Measurements from ENCODE around the gene GJA1. TPM values are rescaled to one million over a fixed set of nuclear protein-coding genes. Genes with fewer than 3 reads are reported as not detected.

Gene GJA1
- total and polyA plus RNA-seq, 2 experiments from 2014 or later, result 86.0 to 248 TPM

- TF ChIP-seq EZH2 (IDR thresholded peaks at IDR 0.05; ENCODE audit: borderline replicate concordance) (no peak), EZH2phosphoT487 (IDR thresholded peaks at IDR 0.05; ENCODE audit: low read depth, severe bottlenecking, unreplicated experiment) (no peak), CTCF (IDR thresholded peaks at IDR 0.05; ENCODE audit: poor library complexity) (no peak)
- Histone ChIP-seq H2AFZ (no peak overlapping the region), H3K9me3 (ENCODE audit: low read depth) (no peaks in the 10 kb centered on the region), H3K9me2 (replicated peaks; ENCODE audit: insufficient read depth) (no peaks in the 10 kb centered on the region), H3K27me3 (no peaks in the 10 kb centered on the region), H3K27ac (peak overlapping the region; percentile 60), H3K4me3 (no peak overlapping the region), H3K79me2 (no peaks in the 10 kb centered on the region), H3K4me2 (no peak overlapping the region), H3K36me3 (replicated peaks; ENCODE audit: insufficient read depth, low read depth) (no peaks in the 10 kb centered on the region), H3K4me1 (ENCODE audit: insufficient read depth) (peaks cover 3% of the 10 kb centered on the region), H4K20me1 (ENCODE audit: insufficient read depth, poor library complexity, severe bottlenecking) (no peaks in the 10 kb centered on the region)
- WGBS (ENCODE audit: low lambda C conversion rate, missing lambda C conversion rate), result 28% methylated on average over 2 of the region's 2 CpGs
- peak; percentile 18 for DNase-seq (ENCODE audit: low spot score)
Observed at GRCh38 chr6:121399966-121400365, 35.5 kb upstream of the GJA1 start.

DNA sequence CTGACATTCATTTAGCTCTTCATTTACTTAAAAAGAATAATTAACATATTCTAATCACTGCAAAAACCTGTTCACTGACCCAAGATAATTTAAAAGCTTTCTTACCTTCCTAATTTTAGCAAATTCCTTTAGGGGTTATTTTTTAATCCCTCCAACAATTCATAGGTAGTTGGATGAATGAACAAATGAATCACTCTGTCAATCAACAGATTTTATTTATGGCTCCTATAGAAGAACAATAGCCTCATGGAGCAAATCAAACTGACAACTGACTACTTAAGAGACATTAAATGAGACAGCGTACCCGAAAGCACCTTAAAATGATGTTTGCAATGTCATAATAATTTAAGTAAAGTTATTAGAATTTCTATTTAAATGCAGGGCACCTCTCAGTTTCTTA, 31.5 kb upstream of the GJA1 start:
- no peaks in the 10 kb centered on the region for H3K9me3 ChIP-seq (ENCODE audit: low read depth)
- H3K4me1 ChIP-seq (ENCODE audit: insufficient read depth), result peaks cover 3% of the 10 kb centered on the region
- DNase-seq (ENCODE audit: low spot score), result no peak
- TF ChIP-seq EZH2phosphoT487 (IDR thresholded peaks at IDR 0.05; ENCODE audit: low read depth, severe bottlenecking, unreplicated experiment) (no peak), EZH2 (IDR thresholded peaks at IDR 0.05; ENCODE audit: borderline replicate concordance) (no peak), CTCF (IDR thresholded peaks at IDR 0.05; ENCODE audit: poor library complexity) (no peak)
- no peak overlapping the region for H3K27ac ChIP-seq
- H3K79me2 ChIP-seq, result no peaks in the 10 kb centered on the region
- H3K4me3 ChIP-seq, result no peak overlapping the region
- 92% methylated on average over 2 of the region's 2 CpGs for WGBS (ENCODE audit: low lambda C conversion rate, missing lambda C conversion rate)
- no peaks in the 10 kb centered on the region for H4K20me1 ChIP-seq (ENCODE audit: insufficient read depth, poor library complexity, severe bottlenecking)
- no peaks in the 10 kb centered on the region for H3K9me2 ChIP-seq (replicated peaks; ENCODE audit: insufficient read depth)
- no peaks in the 10 kb centered on the region for H3K27me3 ChIP-seq
- no peak overlapping the region for H3K4me2 ChIP-seq
- H3K36me3 ChIP-seq (replicated peaks; ENCODE audit: insufficient read depth, low read depth), result no peaks in the 10 kb centered on the region
- H2AFZ ChIP-seq, result no peak overlapping the region

- H3K4me3 ChIP-seq, result no peak overlapping the region
Observed at GRCh38 chr6:121405306-121405705, 30.1 kb upstream of the GJA1 start.

More at GRCh38 chr6:121405306-121405705, 30.1 kb upstream of the GJA1 start:
- Histone ChIP-seq H3K4me2 (peak overlapping the region; percentile 34), H3K9me3 (ENCODE audit: low read depth) (no peaks in the 10 kb centered on the region), H3K27ac (no peak overlapping the region), H2AFZ (no peak overlapping the region), H3K36me3 (replicated peaks; ENCODE audit: insufficient read depth, low read depth) (no peaks in the 10 kb centered on the region), H3K79me2 (no peaks in the 10 kb centered on the region), H4K20me1 (ENCODE audit: insufficient read depth, poor library complexity, severe bottlenecking) (no peaks in the 10 kb centered on the region), H3K27me3 (no peaks in the 10 kb centered on the region), H3K9me2 (replicated peaks; ENCODE audit: insufficient read depth) (no peaks in the 10 kb centered on the region), H3K4me1 (ENCODE audit: insufficient read depth) (no peaks in the 10 kb centered on the region)
- 60% methylated on average over 9 of the region's 9 CpGs for WGBS (ENCODE audit: low lambda C conversion rate, missing lambda C conversion rate)
- no peak for DNase-seq (ENCODE audit: low spot score)
- TF ChIP-seq CTCF (IDR thresholded peaks at IDR 0.05; ENCODE audit: poor library complexity), result no peak
- no peak for TF ChIP-seq EZH2 (IDR thresholded peaks at IDR 0.05; ENCODE audit: borderline replicate concordance)
- TF ChIP-seq EZH2phosphoT487 (IDR thresholded peaks at IDR 0.05; ENCODE audit: low read depth, severe bottlenecking, unreplicated experiment), result no peak
